GM21423 (cell line): Measurements from ENCODE around the gene CMSS1.

Experiments used
- ATAC-seq: cut with Tn5 transposase; IDR thresholded peaks from one replicate; pipeline ENCODE4 v1.9.1; 2021; ENCODE audit warnings: mild to moderate bottlenecking, moderate library complexity; ENCODE audit not compliant: unreplicated experiment

CMSS1 gene

GRCh38 chr3:99851955-99852354, 34.3 kb downstream of the CMSS1 start:
- no peak for ATAC-seq

GRCh38 chr3:99852851-99853250, 35.2 kb downstream of the CMSS1 start:
- no peak for ATAC-seq

GRCh38 chr3:99854756-99855298, 37.2 kb downstream of the CMSS1 start:
- ATAC-seq = no peak

- no peak for ATAC-seq
Measured at GRCh38 chr3:99855900-99856299, 38.2 kb downstream of the CMSS1 start.

- ATAC-seq = no peak
Measured at GRCh38 chr3:99856437-99857220, 39.0 kb downstream of the CMSS1 start.

GRCh38 chr3:99857278-99857677, 39.6 kb downstream of the CMSS1 start:
- ATAC-seq = no peak

- no peak for ATAC-seq
Measured at GRCh38 chr3:99858469-99858868, 40.8 kb downstream of the CMSS1 start.

GRCh38 chr3:99859825-99860224, 42.2 kb downstream of the CMSS1 start:
- ATAC-seq = no peak

GRCh38 chr3:99861216-99861615, 43.6 kb downstream of the CMSS1 start:
- no peak for ATAC-seq

- no peak for ATAC-seq
Measured at GRCh38 chr3:99862208-99862607, 44.5 kb downstream of the CMSS1 start.

GRCh38 chr3:99863002-99863401, 45.3 kb downstream of the CMSS1 start:
- no peak for ATAC-seq

- no peak for ATAC-seq
Measured at GRCh38 chr3:99863588-99863987, 45.9 kb downstream of the CMSS1 start.

GRCh38 chr3:99864289-99864688, 46.6 kb downstream of the CMSS1 start:
- no peak for ATAC-seq

GRCh38 chr3:99865321-99865720, 47.7 kb downstream of the CMSS1 start:
- ATAC-seq = no peak

- no peak for ATAC-seq
Measured at GRCh38 chr3:99866261-99866761, 48.6 kb downstream of the CMSS1 start.

GRCh38 chr3:99867594-99868310, 50.1 kb downstream of the CMSS1 start:
- no peak for ATAC-seq

GRCh38 chr3:99868311-99868646, 50.6 kb downstream of the CMSS1 start:
- ATAC-seq = no peak

- ATAC-seq = no peak
Measured at GRCh38 chr3:99869621-99870020, 52.0 kb downstream of the CMSS1 start.

GRCh38 chr3:99870712-99871111, 53.0 kb downstream of the CMSS1 start:
- no peak for ATAC-seq

GRCh38 chr3:99871231-99872045, 53.8 kb downstream of the CMSS1 start:
- no peak for ATAC-seq

GRCh38 chr3:99872923-99873254, 55.2 kb downstream of the CMSS1 start:
- peak; percentile 42 for ATAC-seq
